BE2C (cell line): ENCODE results near the gene LHX5.

ENCODE experiments used
- DNase-seq: peaks from one replicate; pipeline ENCODE4 v3.0.0-alpha.2; 2020
- H3K27me3 ChIP-seq: fragments of 250-450 bp; sonication (Bioruptor Pico); 2 replicates; pipeline ENCODE4 v1.5.1; 2020; ENCODE audit warnings: mild to moderate bottlenecking
- H3K36me3 ChIP-seq: fragments of 250-450 bp; sonication (Bioruptor Pico); 2 replicates; pipeline ENCODE4 v1.5.1; 2020; ENCODE audit warnings: mild to moderate bottlenecking
- H3K4me1 ChIP-seq: fragments of 250-450 bp; sonication (Bioruptor Pico); 2 replicates; pipeline ENCODE4 v1.5.1; 2020
- H3K4me3 ChIP-seq: 2 replicates; pipeline ENCODE4 v1.5.1; 2011; ENCODE audit warnings: low read depth, low read length
- H3K9me3 ChIP-seq: fragments of 250-450 bp; sonication (Bioruptor Pico); 2 replicates; pipeline ENCODE4 v1.5.1; 2020
- TF ChIP-seq, protein P1 (sequence below): IDR thresholded peaks from 2 replicates; pipeline ENCODE4 v1.5.1; 2012; ENCODE audit warnings: mild to moderate bottlenecking, low read depth, low read length

LHX5 gene

DNA sequence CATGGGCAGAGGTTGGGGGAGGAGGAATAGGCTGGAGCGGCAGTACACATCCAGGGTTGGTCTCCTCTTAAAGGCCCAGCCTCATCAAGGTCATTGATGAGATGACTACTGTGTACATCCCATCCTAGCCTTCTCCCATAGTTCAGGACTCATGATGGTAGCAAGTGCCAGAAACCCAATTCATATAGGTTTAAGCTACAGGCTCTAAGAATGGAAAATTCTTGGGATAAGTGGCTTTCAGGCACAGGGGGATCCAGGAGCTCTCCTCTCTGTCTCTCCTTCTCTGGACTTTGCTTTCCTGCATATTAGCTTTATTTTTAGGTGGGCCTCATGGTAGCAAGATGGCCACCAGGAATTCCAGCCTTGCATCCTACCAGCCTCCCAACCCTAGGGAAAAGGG lies 43.2 kb downstream of the LHX5 start:
- Histone ChIP-seq H3K36me3 (no peaks in the 10 kb centered on the region), H3K9me3 (no peaks in the 10 kb centered on the region), H3K27me3 (no peaks in the 10 kb centered on the region; the same call in 1 of the 2 replicates), H3K4me3 (no peak overlapping the region), H3K4me1 (no peaks in the 10 kb centered on the region)
- DNase-seq, result no peak
- TF ChIP-seq, protein P1, sequence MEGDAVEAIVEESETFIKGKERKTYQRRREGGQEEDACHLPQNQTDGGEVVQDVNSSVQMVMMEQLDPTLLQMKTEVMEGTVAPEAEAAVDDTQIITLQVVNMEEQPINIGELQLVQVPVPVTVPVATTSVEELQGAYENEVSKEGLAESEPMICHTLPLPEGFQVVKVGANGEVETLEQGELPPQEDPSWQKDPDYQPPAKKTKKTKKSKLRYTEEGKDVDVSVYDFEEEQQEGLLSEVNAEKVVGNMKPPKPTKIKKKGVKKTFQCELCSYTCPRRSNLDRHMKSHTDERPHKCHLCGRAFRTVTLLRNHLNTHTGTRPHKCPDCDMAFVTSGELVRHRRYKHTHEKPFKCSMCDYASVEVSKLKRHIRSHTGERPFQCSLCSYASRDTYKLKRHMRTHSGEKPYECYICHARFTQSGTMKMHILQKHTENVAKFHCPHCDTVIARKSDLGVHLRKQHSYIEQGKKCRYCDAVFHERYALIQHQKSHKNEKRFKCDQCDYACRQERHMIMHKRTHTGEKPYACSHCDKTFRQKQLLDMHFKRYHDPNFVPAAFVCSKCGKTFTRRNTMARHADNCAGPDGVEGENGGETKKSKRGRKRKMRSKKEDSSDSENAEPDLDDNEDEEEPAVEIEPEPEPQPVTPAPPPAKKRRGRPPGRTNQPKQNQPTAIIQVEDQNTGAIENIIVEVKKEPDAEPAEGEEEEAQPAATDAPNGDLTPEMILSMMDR, result no peak

DNA sequence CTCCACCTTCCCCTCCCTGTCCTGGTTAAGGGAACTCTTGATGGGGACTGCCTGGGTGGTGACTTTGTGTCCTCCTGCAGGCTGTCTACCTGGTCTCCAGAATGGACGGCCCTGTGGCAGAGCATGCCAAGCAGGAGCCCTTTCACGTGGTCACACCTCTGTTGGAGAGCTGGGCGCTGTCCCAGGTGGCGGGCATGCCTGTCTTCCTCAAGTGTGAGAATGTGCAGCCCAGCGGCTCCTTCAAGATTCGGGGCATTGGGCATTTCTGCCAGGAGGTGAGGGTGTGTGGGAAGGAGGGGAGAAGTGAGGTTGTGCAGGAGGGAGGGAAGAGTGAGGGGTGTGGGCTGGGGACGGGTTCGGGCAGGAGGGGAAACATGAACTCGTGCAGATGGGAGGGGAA lies 43.8 kb downstream of the LHX5 start:
- H3K27me3 ChIP-seq, result no peaks in the 10 kb centered on the region; the same call in 1 of the 2 replicates
- no peaks in the 10 kb centered on the region for H3K4me1 ChIP-seq
- H3K9me3 ChIP-seq, result no peaks in the 10 kb centered on the region
- TF ChIP-seq, protein P1, result no peak
- no peak for DNase-seq
- no peak overlapping the region for H3K4me3 ChIP-seq
- no peaks in the 10 kb centered on the region for H3K36me3 ChIP-seq

DNA sequence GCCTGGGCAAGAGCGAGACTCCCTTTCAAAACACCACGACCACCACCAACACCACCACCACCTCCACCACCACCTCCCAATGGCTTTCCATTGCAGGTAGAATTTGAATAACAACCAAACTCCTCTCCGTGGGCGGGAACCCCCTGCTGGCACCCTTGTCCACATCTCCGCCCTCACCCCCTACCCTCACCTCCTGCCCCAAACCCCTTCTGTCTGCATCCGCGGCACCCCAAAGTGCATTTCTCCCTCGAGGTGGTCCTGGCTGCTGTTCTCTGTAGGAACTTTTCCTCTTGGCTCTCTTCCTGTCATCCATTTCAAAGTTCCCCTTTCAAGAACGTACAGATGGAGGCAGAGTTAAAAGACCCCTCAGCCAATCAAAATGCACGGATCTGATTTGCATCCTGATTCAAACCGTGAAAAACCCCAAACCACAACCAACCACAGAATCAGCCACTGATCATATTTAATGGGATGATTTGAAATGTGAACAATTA lies 45.7 kb downstream of the LHX5 start:
- DNase-seq, result no peak
- Histone ChIP-seq H3K4me3 (no peak overlapping the region), H3K4me1 (no peaks in the 10 kb centered on the region), H3K27me3 (no peaks in the 10 kb centered on the region; the same call in 1 of the 2 replicates), H3K36me3 (no peaks in the 10 kb centered on the region), H3K9me3 (no peaks in the 10 kb centered on the region)
- TF ChIP-seq, protein P1, result no peak

DNA sequence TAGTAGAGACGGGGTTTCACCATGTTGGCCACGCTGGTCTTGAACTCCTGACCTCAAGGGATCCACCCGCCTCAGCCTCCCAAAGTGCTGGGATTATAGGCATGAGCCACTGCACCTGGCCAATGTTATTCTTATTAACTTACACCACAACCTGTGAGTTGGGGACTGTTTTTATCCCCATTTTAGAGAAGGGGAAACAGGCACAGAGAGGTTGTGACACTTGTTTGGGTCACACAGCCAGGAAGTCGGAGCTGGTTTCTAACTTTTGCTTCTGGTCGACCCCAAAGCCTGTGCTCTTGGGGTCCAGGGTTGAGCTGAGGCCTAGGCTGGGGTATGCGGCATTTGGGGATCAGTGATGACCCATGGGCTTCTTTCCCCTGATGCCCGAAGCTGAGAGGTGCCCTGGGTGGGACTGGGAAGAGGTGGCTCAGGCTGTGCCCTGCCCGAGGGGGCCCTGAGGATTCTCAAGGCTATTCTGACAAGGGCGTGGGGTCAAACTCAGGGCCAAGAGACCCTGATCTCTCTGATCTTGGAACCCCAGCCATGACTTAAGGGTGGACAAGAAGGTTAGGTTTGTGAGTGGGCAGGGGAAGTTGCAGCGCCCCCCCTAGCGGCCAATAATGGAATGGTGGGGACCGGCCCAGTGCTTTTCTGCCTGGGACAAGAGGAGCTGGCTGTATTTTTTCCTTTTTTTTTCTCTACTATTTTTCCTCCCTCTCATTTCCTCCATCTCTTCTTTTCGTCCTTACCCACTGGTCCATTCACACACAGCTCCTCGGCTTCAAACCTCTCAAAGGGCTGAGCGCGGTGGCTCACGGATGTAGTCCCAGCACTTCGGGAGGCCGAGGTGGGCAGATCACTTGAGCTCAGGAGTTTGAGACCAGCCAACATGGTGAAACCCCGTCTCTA lies 46.5 kb downstream of the LHX5 start:
- DNase-seq, result peak; percentile 60
- TF ChIP-seq, protein P1, result peak; percentile 89
- no peaks in the 10 kb centered on the region for H3K4me1 ChIP-seq
- H3K4me3 ChIP-seq, result no peak overlapping the region
- no peaks in the 10 kb centered on the region for H3K9me3 ChIP-seq
- H3K36me3 ChIP-seq, result no peaks in the 10 kb centered on the region
- no peaks in the 10 kb centered on the region; the same call in 1 of the 2 replicates for H3K27me3 ChIP-seq

DNA sequence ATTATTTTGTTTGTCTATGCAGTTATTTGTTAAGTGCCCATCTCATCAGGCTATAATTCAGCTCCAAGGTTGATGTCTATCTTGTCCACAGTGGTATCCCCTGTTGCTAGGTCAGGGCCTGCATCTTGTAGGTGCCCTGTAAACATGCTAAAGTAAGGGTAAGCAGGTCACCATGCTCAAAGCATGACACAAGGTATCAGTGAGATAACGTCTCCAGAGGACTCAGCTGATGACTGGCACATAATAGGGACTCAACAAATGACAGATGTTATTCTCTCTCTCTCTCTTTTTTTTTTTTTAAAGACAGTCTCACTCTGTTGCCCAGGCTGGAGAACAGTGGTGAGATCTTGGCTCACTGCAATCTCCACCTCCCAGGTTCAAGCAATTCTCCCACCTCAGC lies 47.2 kb downstream of the LHX5 start:
- DNase-seq, result no peak
- TF ChIP-seq, protein P1, result no peak
- Histone ChIP-seq H3K4me3 (no peak overlapping the region), H3K27me3 (no peaks in the 10 kb centered on the region; the same call in 1 of the 2 replicates), H3K4me1 (no peaks in the 10 kb centered on the region), H3K36me3 (no peaks in the 10 kb centered on the region), H3K9me3 (no peaks in the 10 kb centered on the region)
